NK-92 (cell line): ENCODE measurements around the gene COMMD10.
"Not testable (repeated sequence)": the region's sequence is repeated elsewhere in the genome, so short reads cannot be mapped to it uniquely, and the experiment has no call there.

Experiments
- DNase-seq: peaks from one replicate; lab custom pipeline; 2025; ENCODE audit not compliant: unreplicated experiment; lab: John Stamatoyannopoulos, UW

The COMMD10 gene

GRCh38 chr5:116097301-116097700, 12.5 kb downstream of the COMMD10 start:
- DNase-seq, result no peak

- DNase-seq, result no peak
Observed at GRCh38 chr5:116098998-116099397, 14.2 kb downstream of the COMMD10 start.

- DNase-seq, result not testable (repeated sequence)
Observed at GRCh38 chr5:116104941-116105340, 20.1 kb downstream of the COMMD10 start.

- DNase-seq, result no peak
Observed at GRCh38 chr5:116115163-116115562, 30.3 kb downstream of the COMMD10 start.

GRCh38 chr5:116130471-116130870, 45.6 kb downstream of the COMMD10 start:
- no peak for DNase-seq

GRCh38 chr5:116130976-116131375, 46.2 kb downstream of the COMMD10 start:
- no peak for DNase-seq

- DNase-seq, result no peak
Observed at GRCh38 chr5:116133281-116133680, 48.5 kb downstream of the COMMD10 start.

- DNase-seq, result no peak
Observed at GRCh38 chr5:116135344-116135743, 50.5 kb downstream of the COMMD10 start.

GRCh38 chr5:116137544-116138378, 52.9 kb downstream of the COMMD10 start:
- DNase-seq, result no peak

GRCh38 chr5:116142495-116142894, 57.7 kb downstream of the COMMD10 start:
- no peak for DNase-seq

GRCh38 chr5:116144103-116144502, 59.3 kb downstream of the COMMD10 start:
- DNase-seq, result no peak

- DNase-seq, result no peak
Observed at GRCh38 chr5:116144991-116145390, 60.2 kb downstream of the COMMD10 start.

- no peak for DNase-seq
Observed at GRCh38 chr5:116145416-116145815, 60.6 kb downstream of the COMMD10 start.

GRCh38 chr5:116152169-116152568, 67.3 kb downstream of the COMMD10 start:
- no peak for DNase-seq

- DNase-seq, result no peak
Observed at GRCh38 chr5:116153687-116154174, 68.9 kb downstream of the COMMD10 start.

- DNase-seq, result no peak
Observed at GRCh38 chr5:116154252-116154651, 69.4 kb downstream of the COMMD10 start.

- no peak for DNase-seq
Observed at GRCh38 chr5:116154931-116155330, 70.1 kb downstream of the COMMD10 start.

GRCh38 chr5:116157902-116158301, 73.1 kb downstream of the COMMD10 start:
- DNase-seq, result no peak

GRCh38 chr5:116159006-116159405, 74.2 kb downstream of the COMMD10 start:
- no peak for DNase-seq

- DNase-seq, result no peak
Observed at GRCh38 chr5:116174111-116174510, 89.3 kb downstream of the COMMD10 start.

GRCh38 chr5:116176121-116176520, 91.3 kb downstream of the COMMD10 start:
- DNase-seq, result no peak

GRCh38 chr5:116178925-116179324, 94.1 kb downstream of the COMMD10 start:
- DNase-seq, result no peak

GRCh38 chr5:116209166-116209565, 124.3 kb downstream of the COMMD10 start:
- DNase-seq, result no peak
